Colon (tissue), 2 donors: Measurements from ENCODE around the gene COQ8A.
A peak's percentile ranks its signal among the peaks of the same experiment; 100 is the strongest.
"Not testable (repeated sequence)": the region's sequence is repeated elsewhere in the genome, so short reads cannot be mapped to it uniquely, and the experiment has no call there.

ENCODE experiments used
- FAIRE-seq: peaks from 2 replicates; lab custom pipeline; 2012; peaks lifted over from hg19 to GRCh38; lab: Jason Lieb, UNC
- donor health status: control.
- donor health status: control.

Gene COQ8A

DNA sequence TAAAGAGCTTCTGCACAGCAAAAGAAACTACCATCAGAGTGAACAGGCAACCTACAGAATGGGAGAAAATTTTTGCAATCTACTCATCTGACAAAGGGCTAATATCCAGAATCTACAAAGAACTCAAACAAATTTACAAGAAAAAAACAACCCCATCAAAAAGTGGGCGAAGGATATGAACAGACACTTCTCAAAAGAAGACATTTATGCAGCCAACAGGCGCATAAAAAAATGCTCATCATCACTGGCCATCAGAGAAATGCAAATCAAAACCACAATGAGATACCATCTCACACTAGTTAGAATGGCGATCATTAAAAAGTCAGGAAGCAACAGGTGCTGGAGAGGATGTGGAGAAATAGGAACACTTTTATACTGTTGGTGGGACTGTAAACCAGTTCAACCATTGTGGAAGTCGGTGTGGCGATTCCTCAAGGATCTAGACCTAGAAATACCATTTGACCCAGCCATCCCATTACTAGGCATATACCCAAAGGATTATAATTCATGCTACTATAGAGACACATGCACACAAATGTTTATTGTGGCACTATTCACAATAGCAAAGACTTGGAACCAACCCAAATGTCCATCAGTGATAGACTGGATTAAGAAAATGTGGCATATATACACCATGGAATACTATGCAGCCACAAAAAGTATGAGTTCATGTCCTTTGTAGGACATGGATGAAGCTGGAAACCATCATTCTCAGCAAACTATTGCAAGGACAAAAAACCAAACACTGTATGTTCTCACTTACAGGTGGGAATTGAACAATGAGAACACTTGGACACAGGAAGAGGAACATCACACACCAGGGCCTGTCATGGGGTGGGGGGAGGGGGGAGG lies 10.6 kb upstream of the COQ8A start:
- FAIRE-seq = not testable (repeated sequence)

DNA sequence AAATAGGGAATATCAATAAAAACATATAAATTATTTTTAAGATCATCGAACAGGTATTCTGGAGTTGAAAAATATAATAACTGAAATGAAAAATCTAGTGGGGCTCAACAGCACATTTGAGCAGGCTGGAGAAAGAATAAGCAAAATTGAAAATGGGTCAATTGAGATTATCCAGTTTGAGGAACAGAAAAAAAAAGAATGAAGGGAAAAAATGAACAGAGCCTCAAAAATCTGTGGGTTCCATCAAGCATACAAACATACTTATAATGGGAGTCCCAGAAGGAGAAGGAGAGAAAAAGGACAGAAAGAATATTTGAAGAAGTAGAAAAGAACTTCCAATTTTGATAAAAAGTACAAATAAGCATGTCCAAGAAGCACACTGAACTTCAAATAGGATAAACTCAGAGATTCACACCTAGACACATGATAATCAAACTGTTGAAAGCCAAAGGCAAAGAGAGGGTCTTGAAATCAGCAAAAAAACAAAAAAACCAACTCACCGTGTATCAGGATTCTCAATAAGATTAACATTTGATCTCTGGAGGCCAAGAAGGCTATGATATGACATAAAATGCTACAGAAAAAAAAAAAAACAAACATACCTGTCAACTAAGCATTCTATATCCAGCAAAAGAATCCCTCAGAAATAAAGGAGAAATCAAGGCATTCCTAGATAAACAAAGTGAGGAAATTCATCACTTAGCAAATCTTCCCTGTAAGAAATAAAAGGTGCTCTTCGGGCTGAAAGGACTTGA lies 5.4 kb upstream of the COQ8A start:
- no peak for FAIRE-seq

DNA sequence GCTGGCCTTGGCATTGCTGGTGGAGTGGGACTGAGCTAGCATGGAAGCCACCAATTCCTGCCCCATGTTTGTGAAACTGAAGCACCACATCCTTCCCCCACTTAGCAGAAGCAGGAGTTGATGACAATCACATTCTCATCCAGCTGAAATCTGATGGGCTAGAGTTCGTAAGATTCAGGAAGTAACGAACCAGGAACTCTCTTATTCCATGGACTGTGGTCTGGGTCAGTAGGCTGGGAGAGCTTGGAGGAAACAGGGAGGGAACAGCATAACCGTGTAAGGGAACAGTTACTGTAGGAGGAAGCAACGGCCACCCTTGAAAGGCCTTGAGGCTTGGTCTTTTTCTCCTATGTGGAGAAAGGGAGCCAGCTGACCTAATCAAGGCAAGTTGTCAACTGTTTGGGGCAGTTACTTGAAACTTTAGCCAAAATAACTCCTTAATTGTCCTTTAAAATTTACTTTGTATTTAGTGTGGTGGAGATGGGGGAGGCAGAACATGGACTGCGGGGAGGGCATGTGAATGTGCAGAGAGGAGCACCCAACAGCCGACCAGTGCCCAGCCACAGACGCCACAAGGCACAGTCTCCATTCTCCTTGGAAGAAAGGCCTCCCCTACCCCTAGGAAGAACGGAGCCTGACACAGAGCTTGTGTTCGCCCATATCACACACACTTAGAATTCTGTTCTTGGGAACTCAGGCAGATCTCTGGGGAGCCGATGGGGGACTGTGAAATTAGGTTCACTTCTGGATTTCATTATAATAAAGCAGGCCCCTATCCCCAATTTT lies 2.0 kb upstream of the COQ8A start:
- no peak for FAIRE-seq

DNA sequence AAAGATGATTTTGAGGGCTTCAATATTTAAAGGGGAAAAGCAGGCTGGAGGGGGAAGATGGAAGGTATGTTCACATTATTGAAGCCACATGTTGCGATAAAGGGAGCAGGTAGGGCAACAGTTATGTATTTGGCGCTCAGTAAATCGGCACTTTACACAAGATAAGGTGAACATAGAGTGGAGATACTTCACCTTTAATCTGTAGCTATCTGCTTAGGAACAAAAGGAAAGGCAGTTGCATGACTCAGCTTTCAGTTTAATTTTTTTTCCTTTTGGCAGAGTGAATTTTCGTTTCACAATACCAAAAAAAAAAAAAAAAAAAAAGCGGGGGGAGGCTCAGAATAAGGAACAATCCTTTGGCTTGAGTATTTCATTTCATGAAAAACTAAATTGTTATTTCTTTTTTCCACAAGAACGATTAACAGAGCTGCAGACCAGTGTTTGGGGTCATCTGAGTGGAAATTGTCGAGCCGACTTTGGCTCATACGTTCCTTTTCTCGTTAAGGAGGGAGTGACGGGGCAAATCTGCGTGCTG lies 1.1 kb upstream of the COQ8A start:
- FAIRE-seq = peak; percentile 18

DNA sequence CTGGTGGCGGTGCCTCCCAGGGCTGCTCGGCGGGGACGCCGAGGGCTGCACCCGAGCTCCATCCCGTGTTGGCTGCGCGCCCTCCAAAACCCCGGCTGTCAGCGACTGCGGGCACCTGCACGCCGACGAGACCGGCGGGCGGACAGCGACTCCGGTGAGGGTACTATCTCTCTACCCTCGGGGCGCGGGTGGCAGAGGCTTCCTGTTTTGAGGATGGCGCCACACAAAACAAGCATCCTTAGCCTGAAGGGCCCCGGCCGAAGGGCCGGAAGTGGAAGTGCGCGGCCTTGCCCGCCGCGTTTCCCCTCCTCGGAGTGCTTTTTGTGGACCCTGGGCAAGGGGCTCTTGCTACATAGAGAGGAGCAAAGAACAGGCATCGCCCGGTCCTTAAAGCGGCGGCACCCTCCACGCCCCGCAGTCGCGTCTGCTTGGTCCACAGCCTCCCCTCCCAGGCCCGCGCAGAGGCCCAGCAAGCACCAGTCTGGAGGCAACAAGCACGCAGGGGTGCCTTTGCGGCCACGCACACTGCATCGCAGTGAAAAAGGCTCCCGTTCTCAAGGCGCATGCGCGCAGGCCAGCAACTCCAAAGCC lies 561 bp upstream of the COQ8A start:
- FAIRE-seq = no peak

DNA sequence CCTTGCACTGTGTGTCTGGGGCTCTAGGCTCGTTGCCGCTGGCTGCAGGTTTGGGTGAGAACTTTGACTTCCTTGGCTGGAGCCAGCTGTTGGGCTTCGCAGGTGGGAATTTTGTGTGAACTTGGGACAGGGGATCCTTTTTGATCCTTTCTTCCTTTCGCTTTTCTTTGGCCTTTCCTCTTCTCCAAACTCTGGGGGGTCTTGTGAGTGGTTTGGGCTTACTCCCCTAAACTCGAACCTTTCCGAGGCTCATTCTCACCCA lies 643 bp downstream of the COQ8A start:
- FAIRE-seq = no peak

DNA sequence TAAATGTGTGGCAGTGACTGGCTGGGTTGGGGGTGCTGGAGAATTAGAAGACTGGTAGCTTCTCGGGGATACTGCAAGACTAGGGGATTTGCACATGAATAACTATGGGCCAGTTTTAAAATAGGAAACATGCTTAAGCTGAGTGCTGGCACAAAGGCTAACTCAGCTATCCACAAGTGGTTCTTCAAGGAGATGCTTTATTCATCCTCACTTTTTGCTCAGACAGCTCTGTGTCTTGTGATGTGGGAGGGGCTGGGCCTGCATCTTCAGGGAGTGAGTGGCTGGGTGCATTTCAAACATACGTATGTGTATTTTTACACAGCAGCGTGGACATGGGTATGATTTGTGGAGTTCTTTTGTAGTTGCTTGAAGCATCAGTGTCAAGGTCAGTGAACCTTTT lies 2.3 kb downstream of the COQ8A start:
- FAIRE-seq = no peak

DNA sequence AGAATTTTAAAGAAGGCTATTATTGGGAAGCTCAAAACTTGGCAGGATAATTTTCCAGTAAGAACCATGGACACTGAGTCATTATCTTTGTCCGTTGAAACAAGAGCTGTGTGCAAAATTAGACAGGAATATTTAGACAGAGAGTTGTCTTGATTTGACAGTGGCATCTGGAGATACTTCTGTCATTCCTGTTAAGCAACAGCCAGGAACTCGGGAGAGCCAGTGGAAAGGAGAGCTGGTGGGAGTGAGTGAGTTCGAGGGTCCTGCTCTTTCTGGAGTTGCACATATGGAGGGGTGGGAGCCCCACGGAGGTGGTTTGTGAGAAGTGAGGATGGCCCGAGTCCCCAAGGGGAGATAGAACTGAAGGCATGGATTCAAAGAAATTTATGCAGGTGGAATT lies 3.1 kb downstream of the COQ8A start:
- no peak for FAIRE-seq

DNA sequence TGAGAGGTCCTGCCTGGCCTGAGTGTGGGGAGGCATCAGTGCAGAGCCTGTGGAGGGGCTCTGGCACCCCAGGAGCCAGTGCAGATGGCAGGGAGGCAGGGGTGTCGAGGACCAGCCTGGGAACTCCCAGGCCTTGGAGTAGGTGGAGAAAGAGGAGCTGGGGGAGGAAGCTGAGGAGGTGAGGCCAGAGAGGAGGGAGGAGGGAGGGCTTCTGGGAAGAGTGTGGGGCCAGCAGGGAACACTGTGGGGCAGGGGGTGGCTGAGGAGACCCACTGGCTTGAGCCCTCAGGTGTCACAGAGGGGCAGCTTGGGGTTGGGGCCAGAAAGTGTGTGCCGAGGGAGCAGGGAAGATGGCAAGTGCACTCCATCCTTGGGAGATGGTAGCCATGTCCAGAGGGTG lies 3.8 kb downstream of the COQ8A start:
- no peak for FAIRE-seq

DNA sequence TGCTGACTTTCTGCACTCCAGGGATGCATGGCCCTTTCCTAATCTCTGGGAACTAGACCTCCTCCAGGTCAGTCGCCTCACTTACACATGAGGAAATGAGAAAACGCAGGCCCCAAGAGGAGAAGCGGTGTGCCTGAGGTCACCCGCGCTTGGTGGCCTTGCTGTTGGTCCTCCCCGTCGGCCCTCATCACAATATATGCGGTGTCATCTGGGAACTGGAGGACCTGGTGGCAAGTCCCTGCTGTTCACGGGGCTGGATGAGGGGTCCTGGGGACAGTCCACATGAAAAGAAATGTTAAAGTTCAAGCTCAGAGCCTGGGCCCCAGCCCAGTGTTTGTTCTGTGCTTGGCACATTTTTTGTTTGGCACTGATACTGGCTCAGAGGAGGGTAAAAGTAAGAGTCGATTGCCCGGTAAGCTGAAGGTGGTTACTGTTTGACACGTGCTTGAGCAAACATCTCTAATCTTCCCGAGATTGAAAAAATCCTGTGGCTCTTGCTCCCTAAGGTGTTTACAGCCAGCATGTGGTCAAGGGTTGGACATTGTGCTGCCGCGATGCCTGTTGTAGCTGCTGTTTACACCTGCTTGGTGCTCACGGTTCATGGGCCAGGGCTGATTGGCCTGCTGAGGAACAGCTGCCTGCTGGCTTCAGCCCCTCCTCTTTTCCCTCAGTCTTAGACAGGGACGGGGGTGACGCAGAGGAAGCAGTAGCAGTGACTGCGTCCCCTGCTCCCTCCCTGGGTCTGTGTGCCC lies 5.2 kb downstream of the COQ8A start:
- no peak for FAIRE-seq

DNA sequence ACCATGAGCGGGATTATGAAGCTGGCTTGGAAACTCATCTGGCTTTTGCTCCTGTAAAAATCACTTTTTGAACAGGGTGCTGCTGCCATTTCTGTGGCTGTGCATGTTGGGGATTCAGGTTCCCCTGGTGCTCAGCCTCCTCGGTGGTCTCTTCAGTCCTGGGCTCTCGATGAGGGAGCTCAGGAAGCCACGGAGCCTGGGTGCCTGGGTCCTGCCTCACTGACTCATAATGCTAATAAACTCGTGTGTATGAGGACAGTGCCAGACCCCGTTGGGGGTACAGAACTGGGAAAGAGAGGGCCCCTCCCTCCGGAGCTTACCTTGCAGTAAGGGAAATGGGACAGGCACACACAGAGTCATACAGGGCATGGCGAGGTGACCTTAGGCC lies 5.8 kb downstream of the COQ8A start:
- FAIRE-seq = no peak

DNA sequence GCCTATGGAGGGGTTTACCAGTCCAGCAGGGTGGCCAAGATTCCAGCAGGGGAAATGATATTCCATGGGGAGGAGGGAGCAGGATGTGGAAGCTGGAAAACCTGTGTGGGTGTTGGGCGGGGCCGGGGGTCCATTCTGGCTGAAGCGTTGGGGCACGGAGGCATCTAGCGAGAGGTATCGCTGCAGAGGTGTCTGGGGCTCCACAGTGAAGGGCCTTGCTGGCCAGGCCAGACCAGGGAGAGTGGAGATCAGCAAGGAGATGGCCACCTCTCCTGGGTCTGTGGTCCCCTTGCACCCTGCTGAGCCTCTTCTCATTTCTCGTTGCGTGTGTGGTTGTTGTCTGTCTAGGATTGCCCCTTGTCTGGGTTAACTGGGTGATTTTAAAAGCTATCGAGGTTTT lies 6.2 kb downstream of the COQ8A start:
- FAIRE-seq = no peak

DNA sequence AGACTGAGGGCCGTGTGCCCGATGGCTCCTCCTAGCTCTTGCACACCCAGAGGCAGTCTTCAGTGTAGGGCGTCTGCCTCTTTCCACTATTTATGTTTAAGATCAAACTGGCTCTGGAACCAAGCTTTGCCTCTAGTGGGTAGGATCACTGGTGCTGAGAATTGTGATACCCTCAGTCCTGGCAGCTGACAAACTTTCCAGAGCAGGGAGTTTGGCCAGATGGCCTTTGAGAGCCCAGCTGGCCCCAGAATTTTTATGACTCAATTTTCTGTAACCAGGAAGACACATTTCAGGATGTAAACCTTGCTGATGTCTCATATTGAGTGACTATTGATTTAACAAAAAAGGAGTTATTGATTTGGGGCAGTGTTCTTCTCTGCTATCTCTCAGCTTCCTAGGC lies 6.7 kb downstream of the COQ8A start:
- FAIRE-seq = no peak

DNA sequence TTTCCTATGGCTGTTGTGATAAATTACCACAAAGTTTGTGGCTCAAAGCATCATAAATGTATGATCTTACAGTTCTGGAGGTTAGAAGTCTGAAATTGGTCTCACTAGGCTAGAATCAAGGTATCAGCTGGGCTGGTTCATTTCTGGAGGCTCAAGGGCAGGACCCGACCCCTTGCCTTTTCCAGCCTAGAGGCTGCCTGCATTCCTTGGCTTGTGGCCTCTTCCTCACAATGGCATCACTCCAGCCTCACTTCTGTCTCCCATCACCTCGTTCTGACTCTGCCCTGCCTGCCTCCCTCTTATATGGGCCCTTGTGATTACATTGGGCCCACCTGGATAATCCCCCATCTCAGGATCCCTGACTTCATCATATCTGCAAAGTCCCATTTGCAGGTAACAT lies 8.0 kb downstream of the COQ8A start:
- FAIRE-seq = no peak

DNA sequence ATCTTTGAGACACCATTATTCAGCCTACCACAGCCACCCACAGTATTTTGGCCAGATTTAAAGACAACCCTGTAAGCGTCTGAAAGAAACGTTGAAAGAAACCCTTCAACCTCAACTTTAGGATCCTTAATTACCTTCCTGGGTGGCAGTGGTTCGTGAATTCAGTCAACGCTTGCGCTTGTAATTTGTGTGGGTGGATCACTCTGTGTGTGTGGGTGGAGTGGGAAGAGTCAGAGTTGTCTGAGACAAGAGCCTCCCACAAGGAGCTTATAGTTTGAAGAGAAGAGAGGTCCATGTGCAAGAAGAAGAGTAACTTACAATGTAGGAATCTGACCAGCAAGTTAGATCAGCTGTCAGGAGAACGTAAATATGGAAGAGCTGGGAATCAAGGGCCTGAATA lies 8.4 kb downstream of the COQ8A start:
- no peak for FAIRE-seq

DNA sequence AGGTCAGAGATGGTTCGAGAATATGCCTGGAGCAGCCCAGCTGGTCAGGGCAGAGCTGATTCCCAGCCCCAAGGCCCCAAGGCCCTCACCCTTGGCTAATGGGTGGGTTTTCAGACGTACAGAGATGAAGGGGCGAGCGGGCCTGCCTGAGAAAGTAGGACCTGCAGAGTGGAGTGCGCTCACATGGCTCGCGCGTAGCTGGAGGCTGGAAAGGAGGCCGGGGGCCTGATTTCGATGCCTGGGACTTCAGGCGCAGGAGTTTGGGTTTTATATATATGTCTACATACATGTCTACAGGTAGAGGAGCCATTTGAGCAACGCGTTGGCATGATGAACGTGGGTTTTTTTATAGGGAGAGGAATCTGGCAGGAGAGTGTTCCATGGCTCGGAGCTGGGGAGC lies 8.9 kb downstream of the COQ8A start:
- FAIRE-seq = no peak

DNA sequence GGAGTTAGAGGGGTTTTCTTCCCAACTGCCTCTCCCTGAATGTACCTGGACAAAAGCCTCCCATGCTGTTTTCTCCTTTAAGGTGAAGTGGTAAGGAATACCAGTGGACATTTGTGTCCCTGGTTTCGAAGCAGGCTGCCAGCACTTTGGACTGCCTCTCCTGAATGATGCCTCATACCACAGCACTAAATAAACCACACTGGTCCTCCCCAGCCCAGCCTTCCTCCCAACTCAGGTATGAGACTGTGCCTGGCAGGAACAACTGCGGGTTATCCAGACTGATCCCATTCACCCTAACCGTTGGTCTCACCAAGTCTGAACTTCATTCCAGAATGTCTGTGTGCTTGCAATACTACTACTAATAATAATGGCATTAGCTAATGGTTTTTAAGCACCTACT lies 9.3 kb downstream of the COQ8A start:
- FAIRE-seq = no peak

DNA sequence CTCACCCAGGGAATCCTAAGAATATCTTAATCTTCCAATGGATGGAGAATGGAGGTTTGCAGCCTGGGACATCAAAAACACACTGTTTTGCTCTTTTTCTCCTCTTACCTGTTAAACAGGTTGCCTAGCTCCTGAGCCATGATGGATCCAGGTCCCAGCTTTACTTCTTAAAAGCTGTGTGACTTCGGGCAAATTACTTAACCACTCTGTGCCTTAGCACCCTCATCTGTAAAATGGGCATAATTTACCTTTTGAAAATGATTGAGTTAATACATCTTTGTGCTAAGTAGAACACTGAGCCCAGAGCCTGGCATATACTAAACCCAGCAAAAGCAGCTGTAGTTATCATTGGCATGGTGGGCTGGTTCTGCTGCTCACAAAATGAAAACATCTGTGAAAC lies 10.2 kb downstream of the COQ8A start:
- FAIRE-seq = no peak

DNA sequence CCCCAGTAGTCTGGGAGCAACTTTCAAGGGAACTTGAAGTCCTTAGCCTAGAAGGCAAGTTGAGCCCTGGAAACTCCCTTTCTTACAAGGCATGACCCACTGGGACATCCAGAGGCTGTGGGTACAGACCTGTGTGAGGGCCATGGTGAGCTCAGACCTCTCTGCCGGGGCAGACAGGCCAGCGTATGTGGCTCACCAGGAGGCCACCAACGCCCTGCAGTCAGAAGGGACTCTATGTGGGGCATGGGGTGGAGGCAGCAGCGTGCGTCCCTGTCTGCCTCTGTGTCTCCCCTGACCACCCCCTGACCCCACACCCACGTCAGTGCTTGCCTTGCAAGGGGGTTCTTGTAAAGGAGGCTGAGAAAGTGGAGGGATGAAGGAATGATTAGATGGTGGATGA lies 10.8 kb downstream of the COQ8A start:
- no peak for FAIRE-seq

DNA sequence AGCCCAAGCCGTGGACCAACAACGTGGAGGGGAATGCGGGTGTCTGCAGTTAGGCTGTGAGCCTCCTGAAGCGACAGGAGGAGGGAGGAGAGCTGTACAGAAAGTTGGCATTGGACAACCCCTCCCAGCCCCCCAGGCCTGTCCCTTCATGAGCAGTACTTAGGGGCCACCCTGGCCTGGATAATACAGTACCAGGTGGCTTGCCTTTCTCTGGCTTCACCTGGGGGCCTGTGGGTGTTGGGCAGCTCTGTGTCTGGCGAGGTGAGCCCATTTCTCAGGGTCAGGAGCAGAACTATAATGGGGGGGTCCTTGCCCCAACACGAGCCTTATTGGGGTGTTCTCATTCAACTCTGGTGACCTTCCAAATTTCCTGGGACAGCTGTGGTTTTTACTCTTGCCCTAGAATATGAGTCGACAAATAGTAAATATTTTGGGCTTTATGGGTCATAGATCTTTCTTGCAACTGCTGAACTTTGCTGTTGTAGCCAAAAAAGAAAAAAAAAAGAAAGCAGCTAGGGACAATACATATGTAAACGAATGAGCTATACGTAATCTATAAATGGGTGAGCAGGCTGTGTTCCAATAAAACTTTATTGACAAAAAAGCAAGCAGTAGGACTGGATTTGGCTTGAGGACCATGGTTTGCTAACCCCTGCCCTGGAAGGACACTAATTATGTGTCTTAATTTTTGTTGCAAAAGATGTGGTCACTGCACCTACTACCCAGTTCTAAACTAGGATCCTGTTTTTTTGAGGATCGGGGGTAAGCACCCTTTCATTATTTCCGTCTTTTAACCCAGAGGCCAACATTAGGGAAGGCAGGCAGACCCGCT lies 11.4 kb downstream of the COQ8A start:
- no peak for FAIRE-seq

DNA sequence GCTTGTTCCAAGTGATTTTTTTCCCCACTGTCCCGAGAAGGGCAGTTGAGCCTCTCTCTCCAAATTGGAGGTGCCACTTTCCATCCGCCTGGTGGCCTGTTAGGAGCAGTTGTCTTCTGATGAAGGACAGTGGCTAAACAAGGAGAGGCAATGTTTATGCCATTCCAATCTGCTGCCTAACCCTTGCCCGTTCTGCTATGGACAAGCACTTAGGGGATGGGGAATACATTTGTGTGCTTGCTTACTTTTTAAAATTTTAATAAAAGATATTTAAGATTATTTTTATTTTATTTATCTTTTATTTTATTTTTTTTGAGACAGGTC lies 12.0 kb downstream of the COQ8A start:
- no peak for FAIRE-seq
